Measurements from ENCODE around the gene MMP12.
"Not testable (repeated sequence)": the region's sequence is repeated elsewhere in the genome, so short reads cannot be mapped to it uniquely, and the experiment has no call there.

MMP12 gene

DNA sequence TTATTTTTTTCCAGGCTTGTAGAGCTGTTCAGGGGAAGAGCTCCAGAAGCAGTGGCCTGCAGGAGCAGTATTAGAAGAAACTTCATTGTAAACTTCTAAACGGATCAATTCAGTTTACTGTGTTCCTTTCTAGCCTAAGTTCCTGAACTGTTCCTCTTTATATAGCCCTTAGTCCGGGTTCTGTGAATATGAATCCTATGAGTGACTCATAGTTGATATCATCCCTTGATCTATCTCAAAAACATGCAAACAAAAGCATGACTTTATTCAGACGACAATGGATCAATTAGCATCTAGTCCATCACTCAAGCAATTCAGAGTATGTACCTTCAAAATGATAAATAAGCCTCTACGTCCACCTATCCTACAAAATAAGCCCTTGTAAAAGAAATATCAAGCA lies at the start of gene MMP12:
TSS of gene MMP12 (minus strand) at position 131 of the 400 bp plus-strand sequence. CDS start at position 86, 45 bp downstream.
- no peak for DNase-seq

DNA sequence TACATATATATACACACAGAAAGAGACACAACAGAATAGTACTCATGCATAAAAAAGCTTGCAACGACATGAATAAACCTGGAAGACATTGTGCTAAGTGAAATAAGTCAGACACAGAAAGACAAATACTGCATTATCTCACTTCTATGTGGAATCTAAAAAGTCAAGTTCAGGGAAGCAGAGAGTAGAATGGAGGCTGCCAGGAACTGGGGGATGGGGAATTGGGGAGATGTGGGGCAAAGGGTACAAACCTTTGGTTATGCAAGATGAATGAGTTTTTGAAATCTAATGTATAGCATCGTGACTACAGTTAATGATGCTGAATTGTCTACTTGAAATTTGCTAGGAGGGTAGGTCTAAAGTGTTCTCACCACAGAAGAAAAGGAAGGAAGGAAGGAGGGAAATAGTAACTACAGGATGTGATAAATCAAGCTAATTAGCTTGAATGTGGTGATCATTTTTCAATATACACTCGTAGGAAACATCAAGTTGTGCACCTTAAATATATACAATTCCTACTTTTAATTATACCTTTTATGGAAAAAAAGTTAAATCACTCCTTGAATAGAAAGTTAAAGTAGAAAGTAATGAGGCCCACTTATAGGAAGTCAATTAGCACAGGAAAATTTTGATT lies 46.9 kb upstream of the MMP12 start:
- no peak for DNase-seq

DNA sequence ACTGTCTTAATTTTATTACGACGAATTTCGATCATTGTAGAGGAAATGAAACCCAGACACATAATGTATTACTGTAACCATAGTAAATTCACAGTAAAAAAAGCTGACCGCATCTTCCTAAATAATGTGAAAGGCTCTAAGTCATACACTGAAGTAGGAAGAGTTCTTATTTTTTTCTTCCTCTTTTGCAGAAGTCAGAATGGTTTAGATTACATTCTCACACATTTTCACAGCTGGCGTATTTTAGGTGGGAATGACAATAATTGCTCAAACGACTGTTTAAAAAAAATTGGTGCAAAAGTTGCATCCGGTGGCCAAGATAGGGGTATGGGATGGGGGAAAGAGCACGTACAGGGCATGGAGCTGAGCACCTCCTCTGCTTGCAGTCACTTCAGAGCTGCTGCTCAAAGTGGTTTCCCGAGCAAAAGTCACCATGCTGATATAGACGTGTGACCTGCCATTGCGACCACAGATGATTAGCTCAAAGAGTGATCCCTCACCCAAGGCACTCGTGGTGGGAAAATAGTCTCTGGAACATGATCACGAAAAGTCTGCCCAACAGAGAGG lies 45.4 kb upstream of the MMP12 start:
- DNase-seq, result no peak

GRCh38 chr11:102915044-102915375 lies 40.2 kb upstream of the MMP12 start:
- no peak for DNase-seq

- no peak for DNase-seq
These were observed 39.7 kb upstream of the MMP12 start for GRCh38 chr11:102914238-102915043.

GRCh38 chr11:102912482-102912830 lies 37.7 kb upstream of the MMP12 start:
- DNase-seq, result no peak

DNA sequence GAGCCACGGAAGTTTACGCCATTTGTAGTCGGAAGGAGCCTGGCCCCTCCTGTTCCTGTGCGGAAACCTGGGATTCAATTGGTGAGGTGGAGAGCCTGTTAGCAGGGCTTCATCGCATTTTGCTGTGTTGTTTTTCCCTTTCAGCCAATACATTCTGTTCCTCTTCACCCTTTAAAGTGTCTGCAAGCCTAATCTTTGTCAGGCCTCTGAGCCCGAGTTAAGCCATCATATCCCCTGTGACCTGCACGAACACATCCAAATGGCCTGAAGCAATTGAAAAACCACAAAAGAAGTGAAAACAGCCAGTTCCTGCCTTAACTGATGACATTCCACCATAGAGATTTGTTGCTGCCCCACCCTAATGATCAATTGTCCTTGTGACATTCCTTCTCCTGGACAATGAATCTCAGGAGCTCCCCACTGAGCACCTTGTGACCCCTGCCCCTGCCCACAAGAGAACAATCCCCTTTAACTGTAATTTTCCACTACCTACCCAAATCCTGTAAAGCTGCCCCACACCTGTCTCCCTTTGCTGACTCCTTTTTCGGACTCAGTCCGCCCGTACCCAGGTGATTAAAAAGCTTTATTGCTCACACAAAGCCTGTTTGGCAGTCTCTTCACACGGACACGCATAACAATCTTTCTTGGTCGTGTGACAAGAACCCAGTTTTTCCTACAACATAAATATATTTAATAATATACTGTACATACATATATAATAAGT lies 37.1 kb upstream of the MMP12 start:
- no peak for DNase-seq

DNA sequence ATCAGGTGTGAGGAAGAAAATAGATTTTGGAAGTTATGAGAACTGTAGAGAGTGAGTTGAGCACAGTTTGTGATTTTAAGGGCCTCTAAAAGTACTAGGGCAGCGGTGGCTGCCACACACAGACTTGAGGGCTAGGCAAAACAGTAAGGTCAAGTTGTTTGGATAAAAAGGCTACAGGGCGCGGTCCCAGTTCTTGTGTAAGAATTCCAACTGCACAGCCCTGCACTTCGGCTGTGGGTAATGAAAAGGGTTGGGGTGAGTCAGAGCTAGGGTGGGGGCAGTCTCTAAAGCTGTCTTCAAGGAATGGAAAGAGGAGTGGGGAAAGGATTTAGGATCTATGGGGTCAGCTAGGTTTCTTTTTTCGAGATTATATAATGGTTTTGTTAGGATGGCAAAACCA lies 31.1 kb upstream of the MMP12 start:
- DNase-seq, result not testable (repeated sequence)

- not testable (repeated sequence) for DNase-seq
These were observed 29.1 kb upstream of the MMP12 start for GRCh38 chr11:102903895-102904294.

- DNase-seq, result no peak
These were observed 25.6 kb upstream of the MMP12 start for GRCh38 chr11:102900346-102900745.

- DNase-seq, result no peak
These were observed 17.0 kb upstream of the MMP12 start for GRCh38 chr11:102891736-102892135.

- no peak for DNase-seq
These were observed 12.2 kb upstream of the MMP12 start for GRCh38 chr11:102886999-102887398.

GRCh38 chr11:102883141-102883540 lies 8.4 kb upstream of the MMP12 start:
- DNase-seq, result no peak

DNA sequence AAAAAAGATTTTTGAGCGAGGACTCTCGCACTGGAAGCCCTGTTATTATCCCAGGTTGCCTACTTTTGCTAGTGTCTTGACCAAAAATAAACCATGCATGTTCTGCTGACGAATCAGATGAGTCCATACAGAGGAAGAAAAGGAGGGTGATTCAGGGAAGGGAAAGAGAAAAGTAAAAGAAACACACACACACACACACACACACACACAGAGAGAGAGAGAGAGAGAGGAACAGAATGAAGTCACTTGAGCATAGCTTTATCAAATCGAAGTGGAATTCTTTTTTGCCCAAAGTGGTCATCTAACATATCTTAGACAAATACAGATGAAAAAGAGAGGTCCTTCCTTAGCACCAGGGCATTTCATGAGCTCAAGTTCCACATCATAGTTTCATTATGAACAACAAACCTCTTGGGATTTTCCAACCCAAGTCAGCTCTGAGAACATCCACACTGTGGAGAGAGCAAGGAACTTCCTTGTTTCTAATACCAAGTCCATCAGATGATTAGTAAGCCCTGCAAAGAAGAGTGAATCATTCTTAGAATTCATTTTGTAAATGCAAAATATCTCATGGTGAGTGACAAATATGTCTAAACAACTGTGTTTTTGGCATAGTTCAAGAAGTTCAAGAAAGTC lies 7.7 kb upstream of the MMP12 start:
- no peak for DNase-seq

DNA sequence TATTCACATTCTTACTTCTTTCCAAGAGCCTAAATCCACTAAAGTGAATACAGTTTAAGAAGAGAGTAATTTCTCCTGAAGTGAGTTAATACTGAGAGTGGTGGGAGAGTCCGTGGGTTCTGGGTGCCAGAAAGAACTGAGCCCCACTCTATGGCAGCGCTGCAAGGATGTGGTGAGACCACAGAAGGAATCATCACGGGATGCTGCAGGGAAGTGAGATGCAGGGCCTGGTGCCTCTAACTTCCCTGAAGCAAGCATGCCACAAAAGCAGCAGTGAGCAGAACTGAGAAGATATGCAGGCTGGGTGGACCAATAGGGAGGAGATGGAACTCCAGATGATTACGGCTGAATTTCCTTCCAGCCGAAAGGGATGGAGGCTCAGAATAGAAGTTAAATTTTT lies 5.0 kb upstream of the MMP12 start:
- DNase-seq, result no peak

- DNase-seq, result no peak
These were observed 3.8 kb upstream of the MMP12 start for GRCh38 chr11:102878595-102878994.

DNA sequence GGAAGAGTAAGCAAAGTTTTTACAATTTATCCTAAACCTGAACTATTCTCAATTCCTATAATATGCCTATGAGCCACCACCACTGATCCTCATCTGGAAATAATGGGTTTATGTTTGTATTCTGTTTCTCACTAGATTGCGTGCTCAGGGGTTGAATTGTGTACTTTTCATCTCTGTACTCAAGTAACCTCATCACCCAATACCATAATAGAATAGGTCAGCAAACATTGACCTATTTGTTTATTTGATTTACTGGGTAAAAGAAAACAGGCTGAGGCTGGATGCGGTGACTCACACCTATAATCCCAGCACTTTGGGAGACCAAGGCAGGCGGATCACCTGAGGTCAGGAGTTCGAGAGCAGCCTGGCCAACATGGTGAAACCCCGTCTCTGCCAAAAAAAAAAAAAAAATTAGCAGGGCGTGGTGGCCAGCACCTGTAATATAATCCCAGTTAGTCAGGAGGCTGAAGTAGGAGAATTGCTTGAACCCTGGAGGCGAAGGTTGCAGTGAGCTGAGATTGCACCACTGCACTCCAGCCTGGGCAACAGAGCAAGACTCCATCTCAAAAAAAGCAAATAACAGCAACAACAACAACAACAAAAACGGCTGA lies 5.3 kb downstream of the MMP12 start:
- DNase-seq, result not testable (repeated sequence)

DNA sequence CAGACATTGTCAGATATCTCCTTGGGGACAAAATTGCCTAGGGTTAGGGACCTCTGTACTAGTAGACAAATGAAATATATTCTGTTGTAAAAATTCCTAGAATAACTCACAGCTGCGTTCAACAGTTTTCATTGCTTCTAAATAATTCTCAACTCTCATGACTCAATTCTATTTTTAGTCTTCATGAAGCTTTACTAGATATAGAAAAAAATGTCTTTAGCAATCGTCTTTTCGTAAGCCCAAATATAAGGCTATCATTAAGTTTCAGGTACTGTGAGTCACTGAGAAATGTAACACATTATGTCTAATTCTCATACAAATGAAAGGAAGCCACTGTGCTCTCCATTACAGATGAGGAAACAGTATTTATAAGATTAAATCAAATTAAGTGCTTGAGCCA lies 6.4 kb downstream of the MMP12 start:
- DNase-seq, result no peak

- DNase-seq, result no peak
These were observed 10.1 kb downstream of the MMP12 start for GRCh38 chr11:102864724-102865123.

GRCh38 chr11:102853956-102854355 lies 20.8 kb downstream of the MMP12 start:
- DNase-seq, result no peak

GRCh38 chr11:102853055-102853454 lies 21.7 kb downstream of the MMP12 start:
- DNase-seq, result no peak

- DNase-seq, result no peak
These were observed 23.6 kb downstream of the MMP12 start for GRCh38 chr11:102850973-102851745.
